Metanephros (tissue), 1 donor: ENCODE data around the gene VENTX. TPM values are rescaled to one million over a fixed set of nuclear protein-coding genes. Genes with fewer than 3 reads are reported as not detected.

ENCODE experiments used
- total RNA-seq: library from RNA; depleted of rRNA; stranded (reverse); fragments of >200 nt; gene quantifications from one replicate; pipeline ENCODE4 v1.2.3, GENCODE V29; 2014

VENTX gene
- 0.18 TPM for total RNA-seq

GRCh38 chr10:133237588-133238465 lies at the start of gene VENTX:
Gene VENTX (plus strand): TSS chr10:133237855. CDS start chr10:133237915, 60 bp downstream.

GRCh38 chr10:133230044-133230361 lies 7.7 kb upstream of the VENTX start, which contains the start of gene UTF1:
Gene UTF1 (plus strand): TSS chr10:133230217. CDS start chr10:133230289, 72 bp downstream.

GRCh38 chr10:133276435-133277201 lies 39.0 kb downstream of the VENTX start, which contains the start of gene ADAM8:
Gene ADAM8 (minus strand): TSS chr10:133276868. CDS start chr10:133276817, 51 bp downstream.

Other genes starting within 250 kb of the VENTX start
- 1.2 TPM for gene ADGRA1, start 149.9 kb upstream of the VENTX start, total RNA-seq
- gene KNDC1, start 77.6 kb upstream of the VENTX start, total RNA-seq = 8.3 TPM
- gene UTF1, start 7.6 kb upstream of the VENTX start, total RNA-seq = 0.35 TPM
- gene ADAM8, start 39.0 kb downstream of the VENTX start, total RNA-seq = 11.7 TPM
- gene TUBGCP2, start 71.0 kb downstream of the VENTX start, total RNA-seq = 62.3 TPM
- 26.2 TPM for gene ZNF511, start 71.1 kb downstream of the VENTX start, total RNA-seq
- not detected for gene CALY, start 99.0 kb downstream of the VENTX start, total RNA-seq
- gene PRAP1, start 109.5 kb downstream of the VENTX start, total RNA-seq = 5.0 TPM
- gene FUOM, start 120.2 kb downstream of the VENTX start, total RNA-seq = 27.2 TPM
- gene ECHS1, start 135.5 kb downstream of the VENTX start, total RNA-seq = 65.7 TPM
- gene PAOX, start 141.4 kb downstream of the VENTX start, total RNA-seq = 7.6 TPM
- 46.5 TPM for gene MTG1, start 156.3 kb downstream of the VENTX start, total RNA-seq
- gene SPRN, start 186.8 kb downstream of the VENTX start, total RNA-seq = 1.7 TPM
- 4.5 TPM for gene SCART1, start 216.1 kb downstream of the VENTX start, total RNA-seq